DMS 273 (cell line): ENCODE data around the gene SNRNP70.
"Not testable (repeated sequence)": the region's sequence is repeated elsewhere in the genome, so short reads cannot be mapped to it uniquely, and the experiment has no call there.

Experiments used
- DNase-seq: peaks from one replicate; lab custom pipeline; 2025; ENCODE audit not compliant: unreplicated experiment; lab: John Stamatoyannopoulos, UW

Gene SNRNP70

GRCh38 chr19:49118565-49119410, 33.5 kb downstream of the SNRNP70 start, which contains the start of gene C19orf73:
Gene C19orf73 (minus strand): TSS chr19:49119143. CDS start chr19:49119022, 121 bp downstream.
- DNase-seq, result peak; percentile 97

DNA sequence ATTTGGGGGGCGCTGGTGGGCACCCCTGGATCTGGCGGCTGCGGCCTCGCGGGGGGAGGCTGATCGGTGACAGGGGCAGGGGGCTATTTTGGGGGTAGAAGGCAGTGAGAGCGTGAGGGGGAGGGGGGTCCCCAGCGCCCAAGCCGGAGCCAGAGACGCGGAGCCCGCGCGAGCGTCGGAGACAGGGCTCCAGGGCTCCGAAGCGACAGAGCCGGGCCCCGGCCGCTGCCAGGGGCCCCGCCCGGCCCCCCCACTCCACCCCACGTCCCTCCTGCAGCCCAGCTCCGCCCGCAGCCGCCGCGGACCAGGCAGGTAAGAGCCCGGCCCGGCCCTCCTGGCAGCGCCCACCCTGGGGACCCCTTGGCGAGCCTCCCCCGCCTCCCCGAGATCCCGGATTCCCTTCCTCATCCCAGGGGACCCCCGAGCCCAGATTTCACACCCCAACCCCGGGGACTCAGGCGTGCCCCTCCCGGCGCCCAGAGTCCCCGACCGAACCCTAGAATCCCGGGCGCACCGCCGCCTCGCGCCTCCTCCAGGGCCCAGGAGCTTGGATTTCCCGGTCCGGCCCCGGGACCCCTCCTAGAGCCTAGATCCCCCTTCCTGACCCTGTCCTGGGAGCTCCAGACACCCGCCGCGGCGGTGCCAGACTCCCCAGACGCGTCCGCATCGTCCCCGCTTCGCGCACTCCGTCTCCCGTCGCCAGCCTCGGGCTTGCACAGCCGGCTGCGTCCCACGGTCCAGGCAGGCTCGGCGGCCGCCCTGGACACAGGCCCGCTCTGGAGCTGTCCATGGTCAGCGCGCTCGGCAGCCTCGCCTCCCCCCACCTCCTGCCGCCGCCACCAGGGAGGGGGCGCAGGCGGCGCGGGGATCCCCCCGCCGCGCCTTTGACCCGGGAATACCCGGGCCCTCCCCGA, 34.4 kb downstream of the SNRNP70 start, which contains the start of gene PPFIA3:
TSS of gene PPFIA3 (plus strand) at position 134 of the 914 bp plus-strand sequence. CDS start 8,330 bp downstream, outside the sequence.
- DNase-seq, result peak; percentile 68

DNA sequence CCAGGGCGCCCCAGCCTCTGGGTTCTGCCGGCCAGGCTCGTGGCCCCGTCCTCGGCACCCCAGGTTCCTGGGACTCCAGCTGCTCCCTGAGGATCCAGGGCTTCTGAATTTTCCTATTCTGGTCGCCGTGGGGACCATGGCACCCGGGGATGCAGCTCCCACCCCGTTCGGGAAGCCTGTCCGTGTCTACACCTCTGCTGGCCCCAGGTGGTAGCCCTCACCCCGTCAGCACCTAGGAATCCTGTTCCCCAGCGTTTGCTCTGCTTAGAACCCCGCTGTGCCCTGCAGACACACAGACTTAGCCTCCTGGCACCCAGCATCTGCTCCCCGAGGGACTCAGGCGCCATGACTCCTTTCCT, 35.1 kb downstream of the SNRNP70 start:
- DNase-seq, result no peak

DNA sequence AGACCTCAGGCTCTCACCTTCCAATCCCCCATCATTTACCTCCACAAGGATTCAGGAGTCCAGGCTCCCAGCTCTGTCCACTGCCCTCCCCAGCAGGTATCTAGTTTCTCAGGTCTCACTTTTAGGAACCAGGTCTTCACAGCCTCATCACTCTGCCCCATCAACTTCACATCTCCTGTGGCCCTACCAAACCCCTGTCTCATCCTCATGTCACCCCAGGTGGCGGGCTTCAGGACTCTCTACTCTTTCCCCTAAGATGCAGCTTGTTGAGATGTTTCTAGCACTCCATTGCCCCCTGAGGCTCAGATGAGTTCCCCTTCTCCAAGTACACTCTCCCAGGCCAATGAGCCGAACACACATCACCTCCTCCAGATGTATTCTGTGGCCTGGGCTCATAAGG, 35.6 kb downstream of the SNRNP70 start:
- DNase-seq, result no peak

DNA sequence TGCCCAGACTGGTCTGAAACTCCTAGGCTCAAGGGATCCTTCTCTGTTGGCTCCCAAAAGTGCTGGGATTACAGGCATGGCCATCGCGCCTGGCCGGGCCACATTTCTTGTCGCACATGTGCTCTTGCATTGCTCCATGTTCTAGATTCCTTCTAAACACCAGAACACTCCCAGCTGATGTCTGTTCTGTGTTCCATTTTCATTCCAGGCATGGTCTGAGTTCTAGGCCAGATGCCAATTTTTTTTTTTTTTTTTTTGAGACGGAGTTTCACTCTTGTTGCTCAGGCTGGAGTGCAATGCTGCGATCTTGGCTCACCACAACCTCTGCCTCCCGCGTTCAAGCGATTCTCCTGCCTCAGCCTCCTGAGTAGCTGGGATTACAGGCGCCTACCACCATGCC, 36.6 kb downstream of the SNRNP70 start:
- peak; percentile 40 for DNase-seq

- not testable (repeated sequence) for DNase-seq
Observed at GRCh38 chr19:49123285-49123684, 38.0 kb downstream of the SNRNP70 start.

- DNase-seq, result no peak
Observed at GRCh38 chr19:49125025-49125731, 39.9 kb downstream of the SNRNP70 start.

- no peak for DNase-seq
Observed at GRCh38 chr19:49126575-49126974, 41.3 kb downstream of the SNRNP70 start.

GRCh38 chr19:49127225-49127624, 42.0 kb downstream of the SNRNP70 start:
- not testable (repeated sequence) for DNase-seq

DNA sequence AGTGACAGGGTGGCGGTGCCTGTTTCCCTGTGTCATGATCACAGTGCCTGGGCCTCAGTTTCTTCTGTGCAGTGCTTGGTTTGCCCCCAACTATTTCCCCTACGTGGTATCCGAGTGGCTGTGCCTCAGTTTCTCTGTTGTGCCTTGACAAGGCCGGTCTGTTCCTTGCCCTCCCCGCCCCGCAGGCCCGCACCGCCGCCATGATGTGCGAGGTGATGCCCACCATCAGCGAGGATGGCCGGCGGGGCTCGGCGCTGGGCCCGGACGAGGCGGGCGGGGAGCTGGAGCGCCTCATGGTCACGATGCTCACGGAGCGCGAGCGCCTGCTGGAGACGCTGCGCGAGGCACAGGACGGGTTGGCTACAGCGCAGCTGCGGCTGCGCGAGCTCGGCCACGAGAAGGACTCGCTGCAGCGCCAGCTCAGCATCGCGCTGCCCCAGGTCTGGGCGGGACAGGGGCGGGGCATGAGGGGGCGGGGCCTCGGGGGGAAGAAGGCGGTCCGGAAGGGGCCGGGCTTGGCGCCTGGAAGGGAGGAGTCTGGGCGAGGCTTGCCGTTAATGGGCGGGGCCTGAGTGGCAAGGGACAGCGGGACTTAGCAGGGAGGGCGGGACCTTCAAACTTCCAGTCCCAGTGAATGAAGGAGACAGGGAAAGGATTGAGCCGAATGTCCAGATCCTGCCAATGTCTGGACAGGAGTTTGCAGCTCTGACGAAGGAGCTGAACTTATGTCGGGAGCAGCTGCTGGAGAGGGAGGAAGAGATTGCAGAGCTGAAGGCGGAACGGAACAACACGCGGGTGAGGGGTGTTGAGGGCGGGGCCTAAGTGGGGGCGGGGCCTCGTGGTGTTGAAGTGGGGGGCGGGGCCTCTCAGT, 42.7 kb downstream of the SNRNP70 start:
- DNase-seq, result peak; percentile 100

- DNase-seq, result no peak
Observed at GRCh38 chr19:49128545-49129237, 43.4 kb downstream of the SNRNP70 start.

DNA sequence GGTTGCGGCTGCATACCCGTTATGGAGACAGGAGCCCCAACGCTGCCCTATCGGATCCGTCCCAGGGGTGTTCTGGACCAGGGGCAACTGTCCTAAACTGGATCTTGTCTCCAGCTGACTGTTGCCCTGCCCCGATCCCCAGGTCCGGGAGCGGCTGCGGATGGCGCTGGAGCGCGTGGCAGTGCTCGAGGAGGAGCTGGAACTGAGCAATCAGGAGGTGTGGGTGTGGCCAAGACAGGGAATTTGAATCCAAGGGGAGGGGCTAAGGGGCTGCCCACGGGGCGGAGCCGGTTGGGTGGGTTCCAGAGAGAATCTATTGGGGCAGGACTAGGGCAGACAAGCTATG, 44.0 kb downstream of the SNRNP70 start:
- DNase-seq, result no peak

DNA sequence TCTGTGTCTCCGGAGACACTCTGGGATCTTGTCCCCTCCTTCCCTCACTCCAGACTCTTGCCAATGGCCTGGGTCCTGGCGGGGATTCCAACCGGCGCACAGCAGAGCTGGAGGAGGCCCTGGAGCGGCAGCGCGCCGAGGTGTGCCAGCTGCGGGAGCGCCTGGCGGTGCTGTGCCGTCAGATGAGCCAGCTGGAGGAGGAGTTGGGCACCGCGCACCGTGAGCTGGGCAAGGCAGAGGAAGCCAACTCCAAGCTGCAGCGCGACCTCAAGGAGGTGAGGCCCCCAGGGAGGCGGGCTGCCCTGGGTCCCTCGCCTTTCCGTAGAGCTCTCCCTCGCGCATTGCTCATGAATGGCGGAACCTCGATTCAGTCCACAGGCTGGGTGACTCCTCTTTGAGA, 45.1 kb downstream of the SNRNP70 start:
- no peak for DNase-seq

- DNase-seq, result no peak
Observed at GRCh38 chr19:49132974-49133609, 47.8 kb downstream of the SNRNP70 start.

DNA sequence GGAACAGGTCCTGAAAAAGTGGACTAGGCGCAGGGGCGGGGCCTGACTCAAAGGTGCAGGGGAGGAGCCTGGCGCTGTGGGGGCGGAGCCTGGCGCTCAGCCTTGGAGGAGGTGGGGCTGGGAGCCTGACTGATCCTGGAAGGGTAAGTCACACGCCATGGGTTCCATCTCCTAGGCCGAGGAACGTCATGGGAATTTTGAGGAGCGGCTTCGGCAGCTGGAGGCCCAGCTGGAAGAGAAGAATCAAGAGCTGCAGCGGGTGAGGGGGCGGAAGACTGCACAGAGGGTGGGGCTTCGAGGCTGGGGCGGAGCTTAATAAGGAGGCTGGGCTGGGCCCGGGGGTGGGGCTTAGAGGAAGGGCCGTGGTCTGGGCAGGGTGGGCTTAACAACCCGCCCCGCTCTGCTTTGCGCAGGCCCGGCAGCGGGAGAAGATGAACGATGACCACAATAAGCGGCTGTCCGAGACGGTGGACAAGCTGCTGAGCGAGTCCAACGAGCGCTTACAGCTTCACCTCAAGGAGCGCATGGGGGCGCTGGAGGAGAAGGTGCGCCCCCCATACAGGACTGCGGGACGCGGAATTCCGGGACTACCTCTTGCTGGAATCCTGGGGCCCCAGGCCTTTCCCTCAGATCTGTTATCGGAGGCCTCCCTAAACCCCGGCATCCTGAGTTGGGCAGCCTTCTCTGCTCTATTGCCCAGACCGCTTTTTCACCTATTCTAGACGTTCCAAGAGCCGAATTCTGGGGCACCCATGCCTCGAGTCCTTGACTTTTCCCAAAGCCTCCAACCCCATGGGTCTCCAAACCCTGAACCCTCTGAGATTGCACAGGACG, 48.6 kb downstream of the SNRNP70 start:
- DNase-seq, result peak; percentile 40

- no peak for DNase-seq
Observed at GRCh38 chr19:49135686-49136085, 50.4 kb downstream of the SNRNP70 start.

GRCh38 chr19:49136771-49137171, 51.5 kb downstream of the SNRNP70 start:
- no peak for DNase-seq

DNA sequence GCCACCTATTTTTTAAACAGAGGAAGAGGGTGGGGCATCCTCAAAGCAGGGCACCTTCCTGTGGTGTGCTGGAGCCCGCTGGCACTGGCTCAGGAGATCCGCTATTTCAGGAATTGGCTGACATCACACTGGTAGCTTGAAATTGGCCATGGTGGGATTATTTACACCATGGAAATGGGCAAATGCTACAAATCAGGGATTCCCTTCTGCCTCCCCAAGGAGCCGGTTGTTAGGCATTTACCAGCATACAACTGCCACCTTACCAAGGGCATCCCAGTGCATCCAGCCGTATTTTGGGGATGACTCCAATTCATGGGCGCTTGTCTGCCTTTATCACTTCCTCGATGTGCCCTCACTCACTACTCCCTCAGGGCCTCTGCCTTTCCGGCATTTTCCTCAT, 55.7 kb downstream of the SNRNP70 start:
- no peak for DNase-seq
